ENCODE results near the gene TSHR.

TSHR gene

DNA sequence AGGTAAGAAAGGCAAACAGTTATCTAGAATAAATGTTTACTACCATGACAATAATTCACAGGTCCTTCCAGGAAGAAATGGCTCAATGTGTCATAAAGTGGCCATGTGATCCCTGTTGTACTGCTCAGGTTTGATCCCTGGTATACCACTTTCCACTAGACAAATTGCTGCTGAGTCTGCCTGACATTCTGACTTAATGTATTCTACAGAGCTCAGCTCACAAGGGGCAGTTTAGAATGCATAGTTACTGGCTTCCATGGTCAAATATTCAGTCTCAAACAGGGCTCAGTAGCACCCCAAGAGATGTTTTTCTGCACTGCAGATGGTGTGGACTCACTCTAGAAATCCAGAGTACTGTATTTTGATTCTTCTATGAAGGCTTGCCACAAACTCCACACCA, 21.8 kb downstream of the TSHR start:
- TF ChIP-seq GABPA (IDR thresholded peaks at IDR 0.05; ENCODE audit: low read depth) = no peak
- H3K27ac ChIP-seq (replicated peaks) = no peak overlapping the region
- H3K27me3 ChIP-seq (ENCODE audit: insufficient read depth, poor library complexity, severe bottlenecking) = no peaks in the 10 kb centered on the region
- H3K4me3 ChIP-seq (replicated peaks; ENCODE audit: insufficient read depth, low read length) = no peak overlapping the region
- DNase-seq (ENCODE audit: low read depth in 1 of 2, low spot score in 1 of 2) = no peak

- DNase-seq (ENCODE audit: low read depth in 1 of 2, low spot score in 1 of 2) = no peak
- H3K27ac ChIP-seq (replicated peaks) = no peak overlapping the region
- TF ChIP-seq, protein P1, sequence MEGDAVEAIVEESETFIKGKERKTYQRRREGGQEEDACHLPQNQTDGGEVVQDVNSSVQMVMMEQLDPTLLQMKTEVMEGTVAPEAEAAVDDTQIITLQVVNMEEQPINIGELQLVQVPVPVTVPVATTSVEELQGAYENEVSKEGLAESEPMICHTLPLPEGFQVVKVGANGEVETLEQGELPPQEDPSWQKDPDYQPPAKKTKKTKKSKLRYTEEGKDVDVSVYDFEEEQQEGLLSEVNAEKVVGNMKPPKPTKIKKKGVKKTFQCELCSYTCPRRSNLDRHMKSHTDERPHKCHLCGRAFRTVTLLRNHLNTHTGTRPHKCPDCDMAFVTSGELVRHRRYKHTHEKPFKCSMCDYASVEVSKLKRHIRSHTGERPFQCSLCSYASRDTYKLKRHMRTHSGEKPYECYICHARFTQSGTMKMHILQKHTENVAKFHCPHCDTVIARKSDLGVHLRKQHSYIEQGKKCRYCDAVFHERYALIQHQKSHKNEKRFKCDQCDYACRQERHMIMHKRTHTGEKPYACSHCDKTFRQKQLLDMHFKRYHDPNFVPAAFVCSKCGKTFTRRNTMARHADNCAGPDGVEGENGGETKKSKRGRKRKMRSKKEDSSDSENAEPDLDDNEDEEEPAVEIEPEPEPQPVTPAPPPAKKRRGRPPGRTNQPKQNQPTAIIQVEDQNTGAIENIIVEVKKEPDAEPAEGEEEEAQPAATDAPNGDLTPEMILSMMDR (IDR thresholded peaks at IDR 0.05; ENCODE audit: insufficient read depth, low read length) = no peak
- TF ChIP-seq GABPA (IDR thresholded peaks at IDR 0.05; ENCODE audit: low read depth) (no peak), SPI1 (IDR thresholded peaks at IDR 0.05; ENCODE audit: borderline replicate concordance, low read depth) (no peak), REST (IDR thresholded peaks at IDR 0.05; ENCODE audit: insufficient replicate concordance, low read depth) (no peak), POLR2AphosphoS5 (IDR thresholded peaks at IDR 0.05; ENCODE audit: low read depth) (no peak)
- H3K27me3 ChIP-seq (ENCODE audit: insufficient read depth, poor library complexity, severe bottlenecking) = no peaks in the 10 kb centered on the region
- H3K4me3 ChIP-seq (replicated peaks; ENCODE audit: insufficient read depth, low read length) = no peak overlapping the region
Measured at GRCh38 chr14:80978403-80978802, 23.0 kb downstream of the TSHR start.

DNA sequence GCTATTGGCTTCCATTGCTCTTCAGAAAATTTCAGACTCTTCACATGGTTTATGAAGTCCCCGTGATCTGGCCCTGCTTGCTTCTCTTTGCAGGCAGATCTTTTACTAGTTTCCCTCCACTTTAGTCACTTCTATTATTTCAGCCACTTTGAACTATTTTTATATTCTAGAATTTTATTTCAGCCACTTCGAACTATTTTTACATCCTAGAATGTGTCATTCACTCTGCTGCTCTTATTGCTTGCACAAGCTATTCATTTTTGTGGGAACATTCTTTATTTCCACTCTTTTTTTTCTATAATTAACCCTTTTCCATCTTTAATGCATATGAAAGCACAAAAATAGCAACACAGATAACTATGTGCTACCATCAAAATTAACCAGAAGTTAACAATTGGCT, 24.5 kb downstream of the TSHR start:
- H3K27me3 ChIP-seq (ENCODE audit: insufficient read depth, poor library complexity, severe bottlenecking) = no peaks in the 10 kb centered on the region
- no peak for DNase-seq (ENCODE audit: low read depth in 1 of 2, low spot score in 1 of 2)
- no peak overlapping the region for H3K27ac ChIP-seq (replicated peaks)
- TF ChIP-seq GABPA (IDR thresholded peaks at IDR 0.05; ENCODE audit: low read depth) (no peak), POLR2AphosphoS5 (IDR thresholded peaks at IDR 0.05; ENCODE audit: low read depth) (no peak), REST (IDR thresholded peaks at IDR 0.05; ENCODE audit: insufficient replicate concordance, low read depth) (no peak), SPI1 (IDR thresholded peaks at IDR 0.05; ENCODE audit: borderline replicate concordance, low read depth) (no peak)
- TF ChIP-seq, protein P1 (IDR thresholded peaks at IDR 0.05; ENCODE audit: insufficient read depth, low read length) = no peak
- H3K4me3 ChIP-seq (replicated peaks; ENCODE audit: insufficient read depth, low read length) = no peak overlapping the region

- H3K27ac ChIP-seq (replicated peaks) = no peak overlapping the region
- no peak for TF ChIP-seq REST (IDR thresholded peaks at IDR 0.05; ENCODE audit: insufficient replicate concordance, low read depth)
- no peak for TF ChIP-seq POLR2AphosphoS5 (IDR thresholded peaks at IDR 0.05; ENCODE audit: low read depth)
- no peak for TF ChIP-seq SPI1 (IDR thresholded peaks at IDR 0.05; ENCODE audit: borderline replicate concordance, low read depth)
- TF ChIP-seq GABPA (IDR thresholded peaks at IDR 0.05; ENCODE audit: low read depth) = no peak
- TF ChIP-seq, protein P1 (IDR thresholded peaks at IDR 0.05; ENCODE audit: insufficient read depth, low read length) = no peak
- DNase-seq (ENCODE audit: low read depth in 1 of 2, low spot score in 1 of 2) = no peak
- H3K4me3 ChIP-seq (replicated peaks; ENCODE audit: insufficient read depth, low read length) = no peak overlapping the region
- H3K27me3 ChIP-seq (ENCODE audit: insufficient read depth, poor library complexity, severe bottlenecking) = no peaks in the 10 kb centered on the region
Measured at GRCh38 chr14:80981156-80981555, 25.7 kb downstream of the TSHR start.

Measured in HL-60 (cell line).